GM21529 (cell line): Measurements from ENCODE around the gene MPPED2.
A peak's percentile ranks its signal among the peaks of the same experiment; 100 is the strongest.

ENCODE experiments used
- ATAC-seq: cut with Tn5 transposase; IDR thresholded peaks from one replicate; pipeline ENCODE4 v1.9.1; 2021; ENCODE audit not compliant: unreplicated experiment

The MPPED2 gene

GRCh38 chr11:30586251-30587144, at the start of gene MPPED2:
Gene MPPED2, minus strand, starts transcription at chr11:30586353. Its CDS starts 5,980 bp downstream, at chr11:30580373.
- peak; percentile 86 for ATAC-seq

GRCh38 chr11:30635401-30635989, 49.3 kb upstream of the MPPED2 start:
- no peak for ATAC-seq

- no peak for ATAC-seq
Measured at GRCh38 chr11:30631148-30631547, 45.0 kb upstream of the MPPED2 start.

- no peak for ATAC-seq
Measured at GRCh38 chr11:30619767-30620166, 33.6 kb upstream of the MPPED2 start.

GRCh38 chr11:30617762-30618161, 31.6 kb upstream of the MPPED2 start:
- no peak for ATAC-seq

GRCh38 chr11:30610628-30611027, 24.5 kb upstream of the MPPED2 start:
- no peak for ATAC-seq

- ATAC-seq = no peak
Measured at GRCh38 chr11:30608534-30608933, 22.4 kb upstream of the MPPED2 start.

GRCh38 chr11:30605036-30605605, 19.0 kb upstream of the MPPED2 start:
- ATAC-seq = no peak

GRCh38 chr11:30603357-30603756, 17.2 kb upstream of the MPPED2 start:
- no peak for ATAC-seq

GRCh38 chr11:30596832-30597231, 10.7 kb upstream of the MPPED2 start:
- no peak for ATAC-seq

- no peak for ATAC-seq
Measured at GRCh38 chr11:30595934-30596333, 9.8 kb upstream of the MPPED2 start.

- ATAC-seq = no peak
Measured at GRCh38 chr11:30594646-30595411, 8.7 kb upstream of the MPPED2 start.

- no peak for ATAC-seq
Measured at GRCh38 chr11:30587269-30587812, 1.2 kb upstream of the MPPED2 start.

- ATAC-seq = no peak
Measured at GRCh38 chr11:30585892-30586250, 282 bp downstream of the MPPED2 start.

GRCh38 chr11:30585125-30585891, 845 bp downstream of the MPPED2 start:
- ATAC-seq = peak; percentile 29

GRCh38 chr11:30583476-30584280, 2.5 kb downstream of the MPPED2 start:
- ATAC-seq = no peak

GRCh38 chr11:30582726-30583125, 3.4 kb downstream of the MPPED2 start:
- ATAC-seq = no peak

GRCh38 chr11:30581675-30582074, 4.5 kb downstream of the MPPED2 start:
- no peak for ATAC-seq

GRCh38 chr11:30580573-30580972, 5.6 kb downstream of the MPPED2 start:
- ATAC-seq = no peak
